ENCODE measurements around the gene SRSF12. TPM values are rescaled to one million over a fixed set of nuclear protein-coding genes. Genes with fewer than 3 reads are reported as not detected.
A peak's percentile ranks its signal among the peaks of the same experiment; 100 is the strongest.

Gene SRSF12
- total RNA-seq, 1 donor from 2014 or later: 0.53 TPM

GRCh38 chr6:89050155-89050554 lies 67.7 kb downstream of the SRSF12 start:
- TF ChIP-seq CTCF (IDR thresholded peaks at IDR 0.05): no peak
- Histone ChIP-seq H3K27ac (no peak overlapping the region), H3K27me3 (no peaks in the 10 kb centered on the region), H3K36me3 (no peaks in the 10 kb centered on the region), H3K4me1 (no peaks in the 10 kb centered on the region), H3K9me3 (no peaks in the 10 kb centered on the region), H3K4me3 (no peak overlapping the region)
- intact Hi-C loops (cut with DNase I): no loop called here
- DNase-seq (ENCODE audit: low spot score in 2 of 2): peak in 1 of 2 donors; percentile 71

GRCh38 chr6:89048985-89049384 lies 68.9 kb downstream of the SRSF12 start:
- intact Hi-C loops (cut with DNase I): no loop called here
- H3K36me3 ChIP-seq: no peaks in the 10 kb centered on the region
- TF ChIP-seq CTCF (IDR thresholded peaks at IDR 0.05): no peak
- no peak overlapping the region for H3K4me3 ChIP-seq
- H3K4me1 ChIP-seq: no peaks in the 10 kb centered on the region
- no peak for DNase-seq (ENCODE audit: low spot score in 2 of 2)
- H3K9me3 ChIP-seq: no peaks in the 10 kb centered on the region
- no peaks in the 10 kb centered on the region for H3K27me3 ChIP-seq
- H3K27ac ChIP-seq: no peak overlapping the region

- H3K9me3 ChIP-seq: no peaks in the 10 kb centered on the region
- TF ChIP-seq CTCF (IDR thresholded peaks at IDR 0.05): no peak
- intact Hi-C loops (cut with DNase I): no loop called here
- no peak overlapping the region for H3K27ac ChIP-seq
- DNase-seq (ENCODE audit: low spot score in 2 of 2): no peak
- H3K4me3 ChIP-seq: no peak overlapping the region
- no peaks in the 10 kb centered on the region for H3K36me3 ChIP-seq
- H3K4me1 ChIP-seq: no peaks in the 10 kb centered on the region
- no peaks in the 10 kb centered on the region for H3K27me3 ChIP-seq
Measured at GRCh38 chr6:89048288-89048923, 69.5 kb downstream of the SRSF12 start.

GRCh38 chr6:89047473-89047872 lies 70.4 kb downstream of the SRSF12 start:
- H3K4me3 ChIP-seq: no peak overlapping the region
- intact Hi-C loops (cut with DNase I): no loop called here
- TF ChIP-seq CTCF (IDR thresholded peaks at IDR 0.05): no peak
- no peaks in the 10 kb centered on the region for H3K27me3 ChIP-seq
- H3K4me1 ChIP-seq: no peaks in the 10 kb centered on the region
- H3K36me3 ChIP-seq: no peaks in the 10 kb centered on the region
- DNase-seq (ENCODE audit: low spot score in 2 of 2): no peak
- no peak overlapping the region for H3K27ac ChIP-seq
- no peaks in the 10 kb centered on the region for H3K9me3 ChIP-seq

Other genes starting within 250 kb of the SRSF12 start
- gene RNGTT, start 154.5 kb downstream of the SRSF12 start, total RNA-seq: 13.4 TPM
- 196 TPM for gene PNRC1, start 37.3 kb downstream of the SRSF12 start, total RNA-seq
- 8.8 TPM for gene PM20D2, start 28.0 kb upstream of the SRSF12 start, total RNA-seq
- gene GABRR1, start 99.3 kb upstream of the SRSF12 start, total RNA-seq: not detected
- 0.32 TPM for gene GABRR2, start 197.2 kb upstream of the SRSF12 start, total RNA-seq
- gene UBE2J1, start 234.7 kb upstream of the SRSF12 start, total RNA-seq: 29.5 TPM

Data from ascending aorta (tissue), 2 donors.